ENCODE data around the gene SH3RF2.

GRCh38 chr5:145980259-145980658 lies 43.9 kb downstream of the SH3RF2 start:
- TF ChIP-seq CTCF (IDR thresholded peaks at IDR 0.05) (no peak), EZH2 (IDR thresholded peaks at IDR 0.05; ENCODE audit: borderline replicate concordance, insufficient read depth, low read depth, low read length, poor library complexity, severe bottlenecking) (no peak)

Data from B cell (primary cell).